ENCODE measurements around the gene PIP5K1B.

Gene PIP5K1B

DNA sequence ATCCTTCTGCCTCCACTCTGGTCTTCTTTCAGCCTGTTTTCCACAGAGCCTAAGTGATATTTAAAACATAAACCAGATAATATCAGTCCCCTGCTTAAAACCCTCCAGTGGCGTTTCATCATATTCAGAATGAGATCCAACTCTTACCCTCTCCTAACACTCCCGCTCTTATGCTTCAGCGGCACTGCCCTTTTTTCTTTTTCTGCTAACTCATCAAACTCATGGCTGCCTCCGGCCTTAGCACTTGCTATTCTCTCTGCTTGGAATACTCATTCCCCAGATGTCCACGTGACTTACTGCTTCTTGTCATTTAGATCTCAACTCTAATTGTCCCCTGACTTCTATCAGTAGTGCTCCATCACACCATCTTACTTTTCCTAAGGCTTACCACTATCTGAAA, 73.6 kb downstream of the PIP5K1B start:
- DNase-seq: no peak

DNA sequence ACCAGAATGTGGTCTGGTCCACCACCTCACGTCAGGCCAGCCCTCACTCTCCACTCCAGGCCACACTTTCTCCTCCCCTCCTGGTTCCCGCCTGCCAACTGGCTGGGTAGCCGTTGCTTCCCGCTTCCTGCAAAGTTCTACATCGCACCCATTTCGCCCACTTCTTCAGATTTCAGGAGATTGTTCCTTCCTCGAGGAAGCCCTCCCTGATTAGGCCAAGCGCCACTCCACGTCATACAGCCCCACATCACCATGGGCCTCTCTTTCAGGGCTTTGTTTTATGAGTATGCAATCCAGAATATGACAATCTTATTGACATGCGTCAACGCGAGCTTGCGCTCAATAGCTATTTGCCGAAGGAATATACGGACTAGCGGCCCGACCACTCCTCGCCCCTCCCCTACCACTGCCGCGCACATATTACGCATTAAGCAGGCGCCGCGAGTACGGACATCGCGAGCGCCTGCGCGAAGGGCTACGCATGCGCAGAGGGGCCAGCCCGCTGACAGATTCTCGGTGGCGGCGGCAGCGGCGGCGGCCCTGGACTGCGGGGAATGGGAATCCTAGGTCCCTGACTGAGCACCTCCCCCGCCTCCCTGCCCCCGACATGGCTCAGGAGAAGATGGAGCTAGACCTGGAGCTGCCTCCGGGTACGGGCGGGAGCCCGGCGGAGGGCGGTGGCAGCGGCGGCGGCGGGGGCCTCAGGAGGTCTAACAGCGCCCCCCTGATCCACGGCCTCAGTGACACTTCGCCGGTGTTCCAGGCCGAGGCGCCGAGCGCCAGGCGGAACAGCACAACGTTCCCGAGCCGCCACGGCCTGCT, 74.7 kb downstream of the PIP5K1B start:
- peak; percentile 19 for DNase-seq

DNA sequence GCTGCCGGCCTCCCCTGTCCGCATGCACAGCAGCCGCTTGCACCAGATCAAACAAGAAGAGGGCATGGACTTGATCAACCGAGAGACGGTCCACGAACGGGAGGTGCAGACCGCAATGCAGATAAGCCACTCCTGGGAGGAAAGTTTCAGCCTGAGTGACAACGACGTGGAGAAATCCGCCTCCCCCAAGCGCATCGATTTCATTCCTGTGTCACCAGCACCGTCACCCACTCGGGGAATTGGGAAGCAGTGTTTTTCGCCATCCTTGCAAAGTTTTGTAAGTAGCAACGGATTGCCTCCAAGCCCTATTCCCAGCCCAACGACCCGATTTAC, 75.3 kb downstream of the PIP5K1B start:
- DNase-seq: no peak

DNA sequence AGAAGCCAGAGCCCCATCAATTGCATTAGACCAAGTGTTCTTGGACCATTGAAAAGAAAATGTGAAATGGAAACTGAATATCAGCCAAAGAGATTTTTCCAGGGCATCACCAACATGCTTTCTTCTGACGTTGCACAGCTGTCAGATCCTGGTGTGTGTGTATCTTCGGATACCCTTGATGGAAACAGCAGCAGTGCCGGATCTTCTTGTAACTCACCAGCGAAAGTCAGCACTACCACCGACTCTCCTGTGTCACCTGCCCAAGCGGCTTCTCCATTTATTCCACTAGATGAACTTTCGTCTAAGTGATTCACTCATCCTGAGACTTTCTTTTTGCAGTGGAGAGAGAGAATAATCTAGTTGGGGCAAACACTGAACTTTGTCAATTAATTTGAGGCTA, 75.7 kb downstream of the PIP5K1B start:
- no peak for DNase-seq

DNA sequence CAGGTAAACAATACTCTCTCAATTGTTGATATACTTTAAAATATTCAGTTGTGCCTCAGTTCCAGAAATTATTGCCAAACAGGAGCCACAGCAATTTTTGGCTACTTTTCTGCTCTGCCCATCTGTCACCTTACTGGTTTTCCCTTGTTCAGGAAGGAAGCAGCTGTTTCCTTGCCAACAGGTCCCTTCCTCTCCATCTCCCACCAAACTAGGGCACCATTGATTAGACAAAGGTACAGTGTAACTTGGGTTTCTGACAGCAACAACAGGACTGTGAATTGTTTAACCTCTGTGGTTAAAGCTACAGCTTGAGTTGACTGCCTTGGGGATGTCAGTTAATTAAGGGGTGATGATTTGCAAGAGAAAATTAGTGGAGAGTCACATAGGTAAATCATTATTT, 76.9 kb downstream of the PIP5K1B start:
- no peak for DNase-seq

DNA sequence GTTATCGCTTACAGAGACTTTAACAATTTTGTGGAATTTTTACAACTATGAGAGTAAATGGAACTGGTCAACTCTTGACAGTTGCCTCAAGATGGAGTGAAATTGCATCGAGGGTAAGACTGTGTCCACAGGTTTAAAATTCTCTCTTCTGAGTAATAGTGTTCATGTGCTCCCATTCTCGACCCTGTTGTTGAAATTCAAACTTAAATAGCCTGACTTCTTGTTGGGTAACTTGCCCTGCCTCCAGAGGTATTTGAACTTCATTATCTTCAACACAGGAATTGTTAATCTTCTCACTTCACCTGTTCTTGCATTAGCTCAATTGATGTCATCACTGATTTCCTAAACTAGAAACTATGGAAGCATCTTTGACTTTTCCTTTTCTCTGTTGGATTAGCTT, 77.5 kb downstream of the PIP5K1B start:
- no peak for DNase-seq

DNA sequence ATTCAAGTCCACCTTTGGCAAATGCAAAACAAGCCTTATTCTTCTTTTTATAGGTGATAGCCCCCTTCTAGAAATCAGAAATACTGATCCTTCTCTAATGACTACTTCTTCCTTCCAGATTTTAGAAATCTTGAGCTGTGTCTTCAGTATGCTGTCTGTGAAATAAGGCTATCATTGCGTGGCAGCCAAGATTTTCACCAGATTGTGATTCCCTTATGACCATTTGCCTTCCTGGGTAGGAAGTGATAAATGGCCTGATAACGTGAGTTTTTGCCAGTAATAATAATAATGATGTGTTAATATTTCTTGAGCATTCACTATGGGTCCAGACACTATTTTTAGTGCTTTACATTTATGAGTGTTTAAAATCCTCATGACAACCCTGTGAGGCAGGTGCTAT, 80.9 kb downstream of the PIP5K1B start:
- DNase-seq: no peak

DNA sequence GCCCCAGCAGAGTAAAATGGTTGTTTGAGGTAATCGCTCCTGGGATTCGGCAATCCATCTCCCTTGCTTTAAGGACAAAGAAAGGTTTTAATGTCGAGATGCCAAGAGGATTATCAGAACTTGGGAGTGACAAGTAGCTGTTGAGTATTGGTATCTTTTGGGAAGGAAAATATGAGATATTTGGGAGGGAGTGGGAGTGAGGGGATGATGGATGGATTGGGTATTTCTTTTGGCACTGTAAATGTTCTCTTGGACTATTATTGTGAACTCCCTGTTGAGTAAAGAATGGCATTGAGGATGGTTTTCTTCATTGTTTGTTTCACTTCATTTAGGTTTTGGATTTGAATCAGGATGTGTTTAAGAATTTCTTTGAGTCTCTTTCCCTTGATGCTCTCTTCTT, 86.1 kb downstream of the PIP5K1B start:
- DNase-seq: no peak

DNA sequence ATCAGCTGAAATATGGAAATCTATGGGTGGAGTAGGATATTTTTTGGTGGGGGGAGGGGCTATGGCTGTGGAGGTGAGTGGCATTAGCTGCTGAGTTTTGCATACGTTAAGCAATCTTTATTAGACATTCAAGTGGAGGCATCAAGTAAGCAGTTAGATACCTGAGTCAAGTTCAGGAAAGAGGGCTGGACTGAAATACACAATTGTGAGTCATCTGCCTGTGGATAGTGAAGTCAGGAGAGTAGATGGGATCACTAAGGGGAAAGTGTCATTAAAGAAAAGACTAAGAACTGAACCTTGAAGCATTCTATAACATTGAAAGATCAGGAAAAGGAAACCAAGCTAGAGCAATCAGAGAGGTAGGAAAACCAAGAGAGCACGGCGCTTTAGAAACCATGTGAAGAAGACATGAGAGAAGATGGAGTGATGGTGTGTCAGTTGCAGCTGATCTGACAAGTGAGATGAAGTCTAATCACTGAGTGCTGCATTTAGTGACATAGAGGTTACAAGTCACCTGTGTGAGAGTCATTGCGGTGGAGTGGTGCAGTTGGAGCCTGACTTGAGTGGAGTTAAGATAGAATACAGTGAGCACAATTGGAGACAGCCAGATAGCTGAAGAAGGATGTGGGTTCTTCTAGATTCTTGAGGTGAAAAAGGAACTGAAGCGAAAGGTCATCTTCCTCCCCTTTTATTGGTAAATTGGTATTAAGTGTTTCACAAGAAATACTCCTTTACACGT, 88.7 kb downstream of the PIP5K1B start:
- no peak for DNase-seq

DNA sequence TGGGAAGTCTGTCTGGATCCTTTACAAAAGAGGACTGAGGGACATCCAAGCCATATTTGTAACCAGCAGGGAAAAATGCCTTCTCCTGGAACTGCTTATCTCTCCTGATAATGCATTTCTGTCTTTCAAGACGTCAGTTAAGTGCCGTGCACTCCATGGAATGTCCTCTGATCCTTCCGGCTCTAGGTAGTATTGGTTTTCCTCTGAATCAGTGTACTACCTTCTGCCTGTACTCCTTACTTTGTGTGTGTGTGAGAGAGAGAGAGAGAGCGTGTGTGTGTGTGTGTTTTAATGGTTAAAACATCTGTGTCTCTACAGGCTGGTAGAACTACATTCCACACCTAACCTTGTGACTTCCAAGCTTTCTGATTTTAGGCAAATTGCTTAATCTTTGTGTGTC, 89.9 kb downstream of the PIP5K1B start:
- no peak for DNase-seq

DNA sequence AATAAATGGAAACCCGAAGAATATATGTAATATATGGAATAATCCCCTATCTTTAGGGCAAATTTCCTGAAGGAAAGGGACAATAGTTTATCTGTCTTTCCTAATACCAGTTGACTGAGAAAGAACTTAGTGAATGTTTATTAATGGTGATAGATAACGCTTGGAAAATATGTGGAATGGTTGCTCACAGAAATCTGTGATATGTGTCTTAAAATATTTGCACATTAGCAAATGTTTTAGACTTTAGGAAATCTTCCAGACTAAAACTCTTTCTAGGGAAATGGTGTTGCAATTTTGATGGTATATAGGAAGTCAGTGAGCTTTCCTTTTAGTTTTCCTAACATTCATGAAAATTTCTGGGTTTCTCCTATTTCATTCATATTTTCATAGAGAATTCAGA, 90.4 kb downstream of the PIP5K1B start:
- DNase-seq: no peak

DNA sequence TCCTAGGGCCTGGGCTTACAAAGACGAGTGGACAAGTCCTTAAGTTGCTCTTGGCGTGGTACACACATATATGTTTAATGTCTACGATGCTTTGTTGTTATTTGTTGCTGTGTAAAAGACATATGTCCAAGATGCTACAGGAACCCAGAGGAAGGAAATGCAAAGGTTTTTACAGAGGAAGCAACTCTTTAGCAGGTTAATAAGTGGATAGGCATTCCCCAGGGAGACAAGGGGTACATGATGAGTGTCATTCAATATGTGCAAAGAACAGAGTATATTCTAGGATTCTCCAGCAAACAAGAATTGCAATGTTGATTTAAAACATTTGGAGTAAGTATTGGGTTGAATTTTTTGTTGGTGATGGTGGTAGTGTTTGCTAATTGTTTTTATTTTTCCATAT, 92.1 kb downstream of the PIP5K1B start:
- no peak for DNase-seq

DNA sequence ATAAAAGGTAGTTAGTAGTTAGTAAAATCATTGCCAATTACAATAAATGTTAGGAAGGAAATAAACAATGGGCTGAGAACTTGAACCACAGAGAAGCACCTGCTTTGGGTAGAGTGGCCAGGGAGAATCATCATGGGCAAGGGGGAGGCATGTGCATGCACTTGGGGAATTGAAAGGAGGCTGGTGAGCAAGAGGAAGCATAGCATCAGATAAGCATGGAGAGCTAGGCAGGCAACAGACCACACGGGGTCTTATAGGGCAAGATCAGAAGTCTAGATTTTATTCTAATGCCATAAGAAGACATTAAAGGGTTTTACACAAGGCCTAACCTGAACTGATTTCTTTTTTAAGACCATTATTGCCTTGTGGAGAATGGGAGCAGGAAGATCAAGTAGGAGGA, 93.4 kb downstream of the PIP5K1B start:
- no peak for DNase-seq

DNA sequence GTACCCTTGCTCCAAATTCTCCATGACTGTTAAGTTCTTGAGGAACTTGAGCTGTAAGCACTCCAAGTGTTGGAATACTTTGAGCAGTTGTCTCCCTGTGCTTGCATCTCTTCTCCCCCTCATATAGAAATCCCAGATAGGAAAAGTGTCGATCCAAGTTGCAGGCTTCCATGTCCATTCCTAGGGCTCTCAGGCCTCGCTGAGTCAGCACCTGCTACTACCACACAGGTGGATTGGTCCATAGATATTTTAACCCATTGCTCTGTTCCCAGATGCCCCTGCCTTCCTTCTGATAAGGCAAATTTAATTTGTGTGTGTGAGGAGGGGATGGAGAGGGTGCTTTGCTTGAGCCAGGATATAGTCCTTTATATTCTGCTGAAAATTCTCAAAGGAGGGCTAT, 95.8 kb downstream of the PIP5K1B start:
- no peak for DNase-seq

DNA sequence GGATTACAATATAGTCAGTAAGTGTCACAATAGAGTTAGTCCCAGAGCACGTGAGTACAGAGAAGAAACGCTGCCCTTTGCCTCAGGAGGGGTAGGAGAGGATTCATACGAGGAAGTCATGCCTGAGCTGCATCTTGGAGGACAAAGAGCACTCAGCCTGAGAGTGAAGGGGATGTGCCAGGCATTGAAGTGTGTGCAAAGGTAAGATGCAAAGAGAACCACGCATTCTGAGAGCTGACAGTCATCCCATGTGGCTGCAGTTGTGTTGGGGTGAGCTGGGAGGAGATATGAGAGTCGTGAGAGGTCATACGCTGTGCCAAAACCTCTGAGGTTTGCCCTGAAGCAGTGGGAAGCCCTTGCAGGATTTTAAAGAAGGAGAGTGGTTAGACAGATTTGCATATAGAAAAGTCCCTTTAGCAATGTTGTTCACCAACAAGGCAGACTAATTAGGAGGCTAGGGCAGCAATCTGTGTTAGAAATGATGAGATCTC, 97.5 kb downstream of the PIP5K1B start:
- DNase-seq: no peak

DNA sequence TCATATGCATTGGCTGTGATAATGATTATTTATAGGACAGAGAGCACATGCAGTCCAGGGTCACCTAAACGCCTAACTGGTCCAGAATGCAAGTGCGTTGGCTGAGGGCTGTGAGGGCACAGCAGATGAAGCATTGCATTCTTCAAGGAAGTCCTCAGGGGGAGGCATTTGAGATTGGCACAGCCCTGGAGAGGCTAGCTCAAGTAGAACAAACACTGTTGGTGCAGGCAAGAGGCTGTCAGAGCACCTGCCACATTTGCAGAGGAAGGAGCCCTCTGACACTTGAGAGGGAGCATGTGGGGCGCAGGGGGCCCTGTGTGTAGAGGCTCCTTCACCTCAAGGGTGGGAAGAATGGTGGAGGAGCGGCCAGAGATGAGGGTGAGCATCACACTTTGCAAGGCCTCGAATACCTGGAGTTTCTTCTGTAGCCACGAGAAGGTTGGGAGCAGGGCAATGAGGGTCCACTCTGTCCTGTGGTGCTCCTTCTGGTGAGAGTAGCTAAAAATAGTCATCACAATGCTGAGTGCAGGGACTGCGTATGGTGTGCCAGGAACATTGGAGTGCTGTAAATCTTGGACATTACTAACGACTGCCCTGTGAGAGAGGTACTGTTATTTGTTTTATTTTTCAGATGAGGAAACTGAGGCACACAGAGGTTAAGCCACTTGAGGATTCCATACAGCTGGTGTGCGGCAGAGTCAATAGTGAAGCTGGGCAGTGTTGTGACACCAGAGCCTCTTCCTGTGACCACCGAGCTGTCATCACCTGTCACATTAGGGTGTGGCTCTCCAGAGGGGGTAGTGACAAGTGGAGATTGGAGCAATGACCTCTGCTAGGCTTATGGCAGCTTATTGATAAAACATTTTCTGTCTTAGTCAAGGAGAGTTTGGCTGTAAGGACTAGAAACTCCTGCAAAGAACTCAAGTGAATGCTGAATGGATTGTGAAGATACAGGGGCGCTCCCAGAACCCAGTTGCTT, 100.2 kb downstream of the PIP5K1B start:
- DNase-seq: no peak

DNA sequence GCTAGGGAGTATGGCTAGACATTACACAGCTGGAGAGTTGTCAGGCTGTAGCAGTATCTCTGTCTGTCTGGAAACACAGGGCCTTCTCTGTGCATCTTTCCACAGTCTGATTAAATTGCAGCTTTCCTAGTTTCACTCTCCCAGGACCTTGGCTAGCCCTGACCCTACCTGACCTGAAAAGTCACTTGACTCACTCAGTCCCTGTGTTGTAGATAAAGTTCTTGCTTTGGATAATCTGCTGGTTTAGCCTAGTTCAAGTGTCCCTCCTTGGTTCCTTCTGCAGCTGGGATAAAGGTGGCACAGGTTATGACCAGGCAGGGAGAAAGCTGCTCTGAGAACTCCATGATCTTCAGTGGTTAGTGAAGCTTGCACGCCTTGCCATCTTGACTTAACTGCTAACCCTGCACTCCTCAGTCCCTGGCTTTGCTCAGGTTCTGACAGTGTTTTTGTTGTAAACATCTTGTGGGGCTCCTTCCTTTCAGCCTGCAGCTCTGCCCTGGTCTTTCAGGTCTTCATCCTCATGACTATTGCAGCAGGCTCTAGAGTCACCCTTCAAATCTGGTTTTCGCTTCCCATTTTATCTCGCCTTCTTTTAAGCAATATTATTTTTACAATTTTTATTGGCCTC, 101.0 kb downstream of the PIP5K1B start:
- no peak for DNase-seq

DNA sequence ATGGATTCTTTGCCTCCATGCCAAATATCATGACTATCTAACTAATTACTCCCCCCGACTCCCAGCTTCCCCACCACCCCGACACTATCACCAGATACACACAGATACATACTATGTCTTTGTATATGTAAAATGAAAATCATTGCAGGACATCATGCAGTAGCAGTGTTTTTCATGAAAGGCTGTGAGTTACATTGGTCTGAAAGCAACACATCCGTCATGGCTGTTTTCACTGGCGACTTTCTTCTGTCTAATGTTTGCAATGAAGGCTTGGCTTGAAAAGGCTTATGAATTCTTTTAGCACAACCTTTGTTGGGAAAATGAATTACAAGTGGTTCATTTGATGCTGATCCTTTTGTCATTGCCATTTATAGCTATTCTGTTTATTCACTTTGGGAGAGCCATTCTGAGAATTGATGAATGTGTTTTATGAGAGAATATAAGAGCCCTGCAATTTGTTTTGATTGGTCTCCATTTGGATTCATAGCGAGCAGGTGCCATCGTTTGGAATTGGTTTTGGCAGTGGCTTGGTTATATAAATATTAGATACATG, 103.4 kb downstream of the PIP5K1B start:
- DNase-seq: peak; percentile 34

DNA sequence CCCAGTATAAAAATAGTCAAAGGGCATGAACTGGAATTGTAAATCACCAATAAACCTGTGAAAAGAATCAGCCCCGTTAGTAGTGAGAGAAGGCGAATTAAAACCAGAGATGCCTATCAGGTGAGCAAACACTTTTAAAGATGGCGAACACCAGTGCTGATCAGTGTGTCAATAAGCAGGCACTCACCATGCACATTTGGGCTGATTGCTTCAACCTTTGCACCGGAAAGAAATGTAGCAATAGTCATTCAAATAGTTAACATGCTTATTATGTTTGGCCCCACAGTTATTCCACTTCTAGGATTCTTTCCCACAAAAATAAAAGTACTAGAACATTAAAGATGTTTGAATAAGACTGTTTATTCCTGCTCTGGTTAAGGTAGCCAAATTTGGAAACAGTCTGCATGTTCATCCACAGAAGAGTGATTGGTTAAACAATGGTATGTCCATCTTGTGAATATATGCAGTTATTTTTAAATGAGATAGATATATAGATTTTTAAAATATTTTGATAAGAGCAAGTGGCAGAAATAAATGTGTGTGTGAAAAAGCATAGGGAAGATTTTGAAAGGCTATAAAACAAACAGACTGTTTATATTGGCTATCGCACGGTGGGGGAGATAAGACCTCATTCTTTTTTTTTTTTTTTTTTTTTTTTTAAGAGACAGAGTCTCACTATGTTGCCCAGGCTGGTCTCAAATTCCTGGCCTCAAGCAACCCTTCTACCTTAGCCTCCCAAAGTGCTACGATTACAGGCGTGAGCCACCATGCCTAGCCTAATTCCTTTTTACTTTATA, 112.2 kb downstream of the PIP5K1B start:
- DNase-seq: no peak

DNA sequence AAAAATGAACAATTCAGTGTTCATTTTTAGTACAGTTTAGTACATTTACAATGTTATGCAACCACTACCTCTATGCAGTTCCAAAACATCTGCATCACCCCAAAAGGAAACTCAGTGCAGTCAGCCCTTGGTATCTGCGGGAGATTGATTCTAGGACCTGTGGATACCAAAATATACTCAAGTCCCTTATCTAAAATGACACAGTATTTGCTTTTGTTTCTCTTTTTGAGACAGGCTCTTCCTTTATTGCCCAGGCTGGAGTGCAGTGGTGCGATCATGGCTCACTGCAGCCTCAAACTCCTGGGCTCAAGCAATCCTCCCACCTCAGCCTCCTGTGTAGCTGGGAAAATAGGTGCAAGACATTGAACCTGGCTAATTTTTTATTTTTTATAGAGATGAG, 114.0 kb downstream of the PIP5K1B start:
- no peak for DNase-seq

DNA sequence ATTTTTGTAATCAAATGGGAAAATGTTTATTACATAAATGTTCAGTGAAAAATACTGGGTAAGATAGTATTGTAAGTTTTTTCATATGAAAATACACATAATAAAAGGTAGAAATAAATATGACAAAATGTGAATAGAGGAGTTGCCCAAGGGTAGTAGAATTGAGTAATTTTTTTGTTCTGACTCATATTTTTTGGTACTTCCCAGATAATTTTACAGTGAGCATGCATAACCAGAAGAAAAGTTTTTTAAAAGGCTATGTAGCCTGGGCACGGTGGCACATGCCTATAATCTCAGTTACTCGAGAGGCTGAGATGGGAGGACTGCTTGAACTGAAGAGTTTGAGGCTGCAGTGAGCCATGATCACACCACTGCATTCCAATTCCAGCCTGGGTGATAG, 116.9 kb downstream of the PIP5K1B start:
- no peak for DNase-seq

Measured in NCI-H187 treated with DMSO at 0.1 percent for 48 hours (cell line).